Measurements from ENCODE around the gene PAX8.
"Not testable (repeated sequence)": the region's sequence is repeated elsewhere in the genome, so short reads cannot be mapped to it uniquely, and the experiment has no call there.

PAX8 gene

DNA sequence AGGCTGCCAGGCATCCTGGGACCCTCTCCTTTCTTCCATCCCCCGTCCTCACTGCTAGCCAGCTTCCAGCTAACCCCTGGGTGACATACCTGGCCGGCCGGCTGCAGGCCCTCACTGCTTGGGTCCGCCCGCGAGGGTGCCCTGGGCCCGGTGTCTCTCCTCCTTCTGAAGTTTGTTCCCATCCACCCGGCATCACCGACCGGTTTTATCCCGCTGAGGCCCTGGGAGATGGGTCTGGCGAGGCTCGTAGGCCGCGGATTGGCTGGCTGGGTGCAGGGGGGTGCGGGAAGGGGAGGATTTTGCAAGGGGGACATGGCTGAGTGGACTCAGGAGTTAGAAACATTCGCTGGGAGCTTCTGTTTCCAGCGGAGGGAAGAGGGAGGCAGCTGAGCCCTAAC is at the start of gene PAX8:
Gene PAX8 (minus strand): TSS at position 180 of the 398 bp plus-strand sequence. CDS start 527 bp downstream, outside the sequence.
- no peak for DNase-seq (ENCODE audit: low spot score)

DNA sequence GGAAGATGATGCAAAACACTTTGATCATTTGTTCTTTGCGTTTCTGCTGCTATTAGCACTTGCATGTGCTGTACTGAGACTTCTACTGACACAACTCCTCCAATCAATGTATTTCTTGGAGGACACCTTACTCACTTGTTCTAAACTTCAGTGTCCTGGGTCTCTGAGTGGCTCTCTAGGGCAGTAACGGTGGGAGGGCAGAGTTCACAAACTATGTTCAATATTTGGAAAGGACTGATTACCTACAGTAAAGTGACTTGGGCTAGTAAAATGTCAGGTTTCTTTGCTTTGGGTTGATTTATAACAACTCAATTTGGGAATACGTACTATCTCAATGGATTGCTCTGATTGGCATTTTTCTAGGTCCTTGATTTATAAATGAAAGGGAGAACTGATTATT is 49.3 kb upstream of the PAX8 start:
- DNase-seq (ENCODE audit: low spot score) = no peak

DNA sequence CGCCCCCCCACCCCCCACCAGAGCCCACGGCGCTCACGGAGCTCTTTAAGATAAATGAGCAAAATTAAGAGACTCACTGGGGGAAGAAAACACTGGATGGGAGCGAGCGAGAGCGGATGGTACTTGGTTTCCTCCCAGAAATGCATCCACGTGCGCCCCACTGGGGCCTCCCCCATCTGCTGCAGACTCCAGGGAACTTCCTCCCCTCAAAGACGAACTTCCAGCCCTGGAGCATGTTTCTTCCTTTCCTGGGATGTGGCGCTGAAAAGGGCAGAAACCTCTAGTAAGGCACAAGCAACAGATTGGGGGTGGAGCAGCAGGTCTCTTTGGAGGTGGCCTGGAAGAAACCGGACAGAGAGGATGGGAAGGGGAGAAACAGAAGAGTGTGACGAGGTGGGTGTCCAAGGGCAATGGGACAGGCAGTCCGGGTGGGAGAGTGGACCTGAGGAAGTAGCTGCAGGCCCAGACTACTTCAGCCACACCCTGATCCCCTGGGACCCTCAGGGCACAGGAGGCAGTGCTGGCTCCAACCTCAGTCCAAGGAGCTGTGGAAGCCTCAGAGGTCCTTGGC is 46.5 kb upstream of the PAX8 start:
- DNase-seq (ENCODE audit: low spot score) = not testable (repeated sequence)

DNA sequence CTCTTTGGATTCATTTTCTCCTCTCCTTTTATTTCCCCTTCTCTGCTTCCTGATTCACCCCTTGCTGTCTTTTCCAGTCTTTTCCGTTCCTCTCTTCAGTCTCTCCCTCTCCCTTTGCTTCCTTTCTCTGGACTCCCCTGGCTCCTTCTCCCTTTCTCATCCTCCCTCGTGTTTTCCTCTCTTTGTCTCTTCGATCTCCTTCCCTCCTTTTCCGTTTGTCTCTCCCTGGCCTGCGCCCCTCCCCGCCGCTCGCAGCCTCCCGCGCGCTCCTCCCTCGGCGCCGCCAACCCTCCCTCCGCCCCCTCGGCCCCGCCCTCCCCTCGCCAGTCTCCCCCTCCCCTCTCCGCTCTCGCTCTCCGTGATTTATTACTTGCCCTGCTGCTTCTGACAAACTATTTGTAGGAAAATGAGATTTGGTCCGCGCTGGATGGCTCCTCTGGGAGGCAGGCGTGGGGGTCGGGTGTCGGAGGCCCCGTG is 46.0 kb upstream of the PAX8 start:
- peak; percentile 1 for DNase-seq (ENCODE audit: low spot score)

DNA sequence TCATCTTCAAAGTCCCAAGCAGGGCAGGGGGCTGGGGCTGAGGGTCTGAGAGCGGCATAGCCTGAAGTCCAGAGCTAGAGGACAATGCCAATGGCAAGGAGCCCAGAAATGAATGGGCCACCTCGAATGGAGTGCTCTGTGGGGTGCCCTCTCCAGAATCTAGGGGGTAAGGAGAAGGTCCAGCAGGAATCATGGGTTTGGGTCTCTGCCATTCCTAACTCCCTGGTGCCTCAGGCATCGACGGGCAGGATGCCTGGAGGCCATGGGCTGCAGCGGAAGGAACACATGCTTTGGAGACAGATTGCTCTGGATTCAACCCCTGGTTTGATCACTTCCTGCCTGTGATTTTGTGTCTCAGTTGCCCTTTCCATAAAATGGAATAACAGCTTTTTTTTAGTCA is 44.4 kb upstream of the PAX8 start:
- not testable (repeated sequence) for DNase-seq (ENCODE audit: low spot score)

DNA sequence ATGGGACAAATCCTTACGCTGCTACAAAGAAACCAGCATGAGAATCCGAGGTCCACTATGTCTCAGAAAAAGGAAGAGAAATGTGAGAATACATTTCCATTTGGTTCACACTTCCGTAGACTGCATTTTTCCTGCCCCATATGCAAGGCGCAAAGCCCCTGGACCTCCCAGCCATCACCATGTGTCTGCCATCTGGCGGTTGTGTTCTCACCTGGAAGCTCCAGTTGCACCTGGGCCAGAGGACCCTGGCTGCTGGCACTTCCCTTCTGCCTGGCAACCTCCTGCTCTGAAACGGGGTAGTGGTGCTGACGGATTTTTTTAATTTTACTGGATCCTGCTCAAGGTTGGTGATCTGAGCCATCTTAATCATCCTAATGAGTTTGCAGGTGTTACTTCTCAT is 41.4 kb upstream of the PAX8 start:
- not testable (repeated sequence) for DNase-seq (ENCODE audit: low spot score)

DNA sequence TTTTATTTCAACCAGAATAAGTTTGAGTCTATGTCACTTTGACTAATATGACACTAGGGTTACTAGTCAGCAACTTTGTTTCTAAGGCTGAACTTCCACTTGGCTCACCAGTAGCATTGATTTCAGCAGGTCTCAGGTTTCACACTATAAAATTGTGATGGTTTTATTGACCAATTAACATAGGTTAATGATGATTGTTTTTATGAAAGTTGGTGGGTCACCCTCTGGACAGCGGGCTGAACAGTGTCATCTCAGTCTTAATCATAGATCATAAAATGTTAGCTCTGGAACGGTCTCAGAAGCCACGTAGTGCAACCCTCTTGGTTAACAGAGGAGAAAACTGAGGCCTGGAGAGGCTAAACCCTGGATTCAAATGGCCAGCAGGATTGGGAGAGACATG is 40.2 kb upstream of the PAX8 start:
- not testable (repeated sequence) for DNase-seq (ENCODE audit: low spot score)

DNA sequence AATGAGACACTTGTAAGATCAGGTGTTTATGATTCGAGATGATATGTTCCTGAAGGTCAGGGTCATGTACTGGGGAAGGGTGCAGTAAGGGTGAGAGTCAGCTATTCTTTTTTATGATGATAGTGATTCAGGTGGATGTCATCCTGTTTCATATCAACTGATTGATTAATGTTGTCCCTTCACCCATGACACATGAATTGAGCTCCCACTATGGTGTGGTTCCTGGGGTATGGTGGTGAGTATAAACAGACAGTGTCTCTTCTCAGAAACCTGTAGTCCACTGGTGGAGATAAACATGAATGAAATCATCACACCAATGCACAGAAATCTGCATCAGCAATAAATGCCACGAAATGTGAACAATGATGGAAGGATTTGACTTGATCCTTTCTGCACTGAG is 37.4 kb upstream of the PAX8 start:
- DNase-seq (ENCODE audit: low spot score) = no peak

DNA sequence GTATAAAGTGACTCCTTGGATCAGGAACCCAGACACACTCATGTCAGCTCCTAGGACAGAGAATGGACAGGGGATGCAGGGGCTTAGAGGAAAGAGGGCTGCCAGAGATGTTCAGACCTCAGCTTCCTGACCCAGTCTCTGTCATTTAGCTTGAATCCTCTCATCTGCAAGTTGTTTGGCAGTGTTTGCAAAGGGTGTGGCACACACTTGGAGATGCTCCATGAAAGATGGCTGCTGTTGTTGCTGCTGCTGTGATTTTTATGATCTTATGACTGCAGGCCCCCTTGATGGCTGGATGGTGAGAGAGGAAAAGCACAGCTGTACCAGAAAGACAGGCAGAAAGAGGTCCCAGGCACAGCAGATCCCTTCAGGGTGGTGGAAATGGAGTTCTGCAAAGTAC is 35.9 kb upstream of the PAX8 start:
- DNase-seq (ENCODE audit: low spot score) = not testable (repeated sequence)

DNA sequence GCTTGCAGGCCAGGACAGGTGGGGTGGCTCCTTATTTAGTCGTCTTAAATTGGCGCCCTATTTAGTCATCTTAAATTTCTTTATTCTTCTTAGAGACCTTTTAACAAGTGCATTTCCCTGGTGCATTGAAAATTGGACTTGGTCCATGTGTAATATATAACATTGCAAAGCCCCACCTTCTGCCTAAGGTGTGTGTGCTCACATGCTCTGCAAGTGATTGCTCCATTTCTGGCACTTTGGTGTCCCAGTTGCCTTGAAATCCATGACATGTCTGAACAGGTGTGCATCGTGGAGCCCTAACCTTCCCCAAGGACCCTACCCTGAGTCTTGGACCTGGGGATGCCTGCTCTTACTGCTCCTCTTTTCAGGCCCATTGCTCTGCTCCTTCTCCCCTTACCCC is 35.5 kb upstream of the PAX8 start:
- DNase-seq (ENCODE audit: low spot score) = not testable (repeated sequence)

DNA sequence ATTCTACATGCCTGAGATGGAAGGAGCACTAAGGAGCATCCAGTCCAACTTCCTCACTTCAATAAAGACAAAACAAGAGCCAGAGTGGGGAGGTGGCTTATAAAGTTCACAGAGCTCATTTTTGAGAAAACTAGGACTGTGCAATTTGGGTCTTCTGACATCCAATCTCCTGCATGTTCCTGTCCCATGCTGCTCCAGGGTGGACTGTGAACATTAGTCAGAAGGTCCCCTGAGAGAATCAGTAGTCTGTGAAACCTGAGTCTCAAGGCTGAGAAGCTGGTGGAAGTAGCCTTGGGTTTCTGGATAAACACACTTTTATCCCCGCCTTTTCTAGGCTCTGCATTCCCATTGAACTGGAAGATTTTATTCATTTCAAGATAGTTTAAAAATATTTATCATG is 33.1 kb upstream of the PAX8 start:
- DNase-seq (ENCODE audit: low spot score) = not testable (repeated sequence)

DNA sequence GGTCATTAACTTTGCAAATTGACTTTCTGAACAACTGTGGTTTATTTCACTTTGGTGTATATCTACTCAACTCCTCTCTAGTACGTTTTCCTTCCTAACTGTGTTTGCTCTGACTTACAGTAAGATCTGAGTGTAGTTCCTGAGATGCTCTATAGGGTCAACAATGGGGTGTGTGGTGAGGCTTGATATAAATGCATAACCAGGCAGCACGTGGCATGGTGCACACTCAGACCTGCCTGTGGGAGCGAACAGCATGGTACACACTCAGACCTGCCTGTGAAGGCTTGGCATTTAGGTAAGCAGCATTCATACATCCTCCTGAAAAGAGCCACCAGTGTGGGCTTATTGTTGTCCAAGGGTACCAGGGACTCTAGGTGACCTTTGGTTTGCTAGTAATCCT is 32.5 kb upstream of the PAX8 start:
- not testable (repeated sequence) for DNase-seq (ENCODE audit: low spot score)

DNA sequence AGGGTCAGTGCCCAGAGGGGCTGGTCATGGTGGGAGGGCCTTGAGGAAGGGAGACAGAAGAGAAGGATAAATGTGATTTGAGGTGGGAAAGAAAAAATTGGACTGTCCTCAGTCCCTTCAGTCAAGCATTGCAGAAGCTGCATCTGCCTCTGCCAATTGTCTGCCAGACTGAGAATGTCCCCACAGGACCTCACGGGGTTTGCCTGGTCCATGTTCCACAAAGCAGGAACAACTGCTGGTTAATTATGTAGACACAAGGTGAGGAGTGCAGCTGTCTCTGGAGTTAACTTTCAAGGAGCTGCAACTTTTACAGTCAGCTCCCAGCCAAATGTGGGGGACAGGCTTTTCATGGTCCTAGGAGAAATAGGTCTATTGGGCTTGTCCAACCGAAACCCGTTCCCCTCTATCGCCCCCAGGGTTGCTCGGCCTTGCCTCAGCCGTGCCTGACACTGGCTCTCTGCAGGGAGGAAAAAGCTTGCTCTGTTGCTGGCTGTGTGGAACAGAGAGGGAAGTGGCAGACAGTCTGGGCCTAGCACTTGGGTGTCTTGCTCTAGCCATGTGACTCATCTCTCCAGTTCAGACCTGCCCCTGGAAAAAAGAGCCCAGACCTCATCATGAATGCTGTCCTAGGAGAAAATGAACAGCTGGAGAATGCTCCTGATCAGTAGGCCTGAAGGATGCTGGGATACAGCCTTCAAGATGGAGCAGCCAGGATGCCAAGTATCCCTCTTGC is 31.1 kb upstream of the PAX8 start:
- DNase-seq (ENCODE audit: low spot score) = no peak

DNA sequence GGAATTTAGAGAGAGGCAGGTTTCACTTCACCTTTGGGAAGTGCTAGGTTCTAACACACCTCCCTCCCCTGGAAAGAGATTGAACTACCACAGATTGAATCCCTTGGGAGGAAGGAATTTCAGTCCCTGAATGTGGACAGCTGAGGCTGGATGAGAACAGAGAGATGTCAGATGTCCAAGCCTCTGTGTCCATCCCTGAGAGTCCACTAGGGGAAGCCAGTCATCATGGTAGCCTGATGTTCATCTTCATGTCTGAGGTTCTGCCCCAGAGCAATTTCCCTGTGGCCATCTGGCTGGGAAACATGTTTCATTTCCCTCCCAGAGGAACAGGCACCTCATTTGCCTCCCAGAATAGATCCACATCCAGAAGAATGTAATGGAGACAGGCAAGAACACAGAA is 30.1 kb upstream of the PAX8 start:
- not testable (repeated sequence) for DNase-seq (ENCODE audit: low spot score)

DNA sequence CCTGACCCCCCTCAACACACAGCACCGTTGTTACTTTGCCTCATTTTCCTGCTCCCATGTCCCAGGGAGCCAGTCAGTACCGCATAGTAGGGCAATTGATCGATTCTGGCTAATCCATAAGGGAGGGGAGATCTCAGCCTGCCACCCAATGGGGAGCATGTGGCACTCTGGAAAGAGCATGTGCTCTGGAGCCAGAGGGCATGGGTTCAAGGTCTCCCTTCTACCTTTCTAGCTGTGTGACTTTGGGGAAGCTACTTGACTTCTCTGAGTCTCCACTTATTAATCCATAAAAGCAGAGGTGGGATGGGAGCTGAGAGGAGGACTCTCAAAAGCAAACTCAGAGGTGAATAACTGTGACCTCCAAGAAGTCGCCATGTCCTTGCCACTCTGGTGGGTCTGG is 27.5 kb upstream of the PAX8 start:
- DNase-seq (ENCODE audit: low spot score) = not testable (repeated sequence)

DNA sequence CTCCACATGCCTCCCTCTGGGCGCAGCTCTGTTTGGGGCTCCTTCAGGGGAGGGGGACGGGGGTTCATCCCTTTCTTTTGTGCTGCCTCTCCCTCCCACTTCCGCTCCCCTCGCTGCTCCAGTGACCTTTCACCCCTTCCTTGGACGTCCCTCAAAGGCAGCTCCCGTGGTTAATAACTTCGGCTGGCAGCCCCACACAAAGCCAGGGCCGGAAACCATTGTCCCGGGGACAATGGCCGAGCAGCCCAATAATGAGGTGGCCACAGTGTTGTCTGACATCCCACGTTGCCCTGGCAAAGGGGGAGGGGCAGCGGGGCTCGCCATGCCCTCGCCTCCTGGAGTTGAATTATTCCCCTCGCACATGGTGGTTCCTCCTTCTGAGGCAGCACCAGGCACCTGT is 27.0 kb upstream of the PAX8 start:
- DNase-seq (ENCODE audit: low spot score) = not testable (repeated sequence)

DNA sequence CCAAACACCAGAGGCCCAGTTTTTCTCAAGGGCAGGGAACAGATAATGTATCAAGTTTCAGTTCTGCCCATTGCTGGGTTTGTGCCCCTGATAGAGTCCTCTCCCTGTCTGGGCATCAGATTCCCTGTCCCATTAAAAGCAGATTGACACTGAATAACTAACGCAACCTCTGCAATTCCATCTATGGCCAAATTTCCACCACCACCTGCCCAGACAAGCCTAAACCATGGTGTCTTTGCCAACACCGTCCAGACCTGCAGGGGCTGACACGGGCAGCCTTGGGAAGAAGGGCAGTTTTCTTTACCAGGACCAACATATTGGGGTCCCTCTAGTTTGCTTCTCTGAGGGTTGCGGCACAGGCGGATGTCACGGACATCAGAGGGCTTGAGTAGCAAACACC is 26.4 kb upstream of the PAX8 start:
- no peak for DNase-seq (ENCODE audit: low spot score)

DNA sequence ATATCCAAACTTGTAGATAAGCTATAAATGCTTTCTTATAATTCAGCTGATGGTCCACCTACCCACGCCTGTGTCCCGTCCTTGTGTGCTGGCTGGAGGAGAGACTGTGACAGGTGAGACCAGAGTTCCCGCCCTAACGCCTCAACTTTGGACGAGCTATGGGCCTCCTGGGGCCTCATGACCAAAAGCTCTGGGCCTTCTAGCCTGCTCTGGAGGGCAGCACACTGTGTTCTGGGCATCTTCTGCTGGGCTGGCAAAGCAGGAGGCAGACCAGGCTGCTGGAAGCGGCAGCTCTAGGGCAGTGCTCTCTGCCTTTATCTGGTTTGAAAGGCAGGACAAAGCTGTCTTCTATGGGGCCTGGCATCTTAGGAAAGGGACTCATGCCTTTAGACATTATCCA is 26.0 kb upstream of the PAX8 start:
- DNase-seq (ENCODE audit: low spot score) = no peak

DNA sequence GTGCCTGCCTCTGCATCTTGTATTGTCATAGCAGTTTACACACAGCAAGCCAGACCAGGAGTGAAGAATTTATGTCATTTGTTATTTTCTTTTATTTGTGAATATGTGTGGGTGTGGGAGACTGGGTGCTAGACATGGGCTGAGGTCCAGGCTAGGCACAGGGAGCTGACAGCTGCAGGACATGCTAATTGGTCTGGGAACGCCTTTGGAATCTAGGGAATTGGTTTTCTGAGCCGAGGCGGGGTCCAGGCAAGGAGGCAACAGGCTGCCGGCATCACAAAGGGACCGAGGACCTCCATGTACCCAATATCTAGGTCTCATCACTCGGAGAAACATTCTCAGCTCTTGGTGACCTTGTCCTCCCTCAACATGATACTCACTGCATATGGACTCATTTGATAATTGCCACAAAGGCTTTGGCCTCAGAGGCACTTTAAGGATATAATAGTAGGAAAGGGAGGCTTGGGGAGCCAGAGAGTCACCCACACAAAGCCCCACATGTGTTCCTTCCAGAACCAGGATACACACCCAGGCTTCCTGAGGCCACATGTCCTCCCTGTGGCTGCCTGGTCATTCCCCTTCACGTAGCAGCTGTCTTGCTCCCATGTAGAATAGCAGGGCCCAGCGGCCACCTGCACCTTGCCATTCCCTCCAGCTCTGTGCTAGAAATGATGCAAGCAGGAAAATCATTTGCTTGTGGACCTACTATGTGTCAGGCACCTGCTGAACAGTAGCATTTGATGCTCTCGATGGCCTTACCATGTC is 23.7 kb upstream of the PAX8 start:
- DNase-seq (ENCODE audit: low spot score) = not testable (repeated sequence)

DNA sequence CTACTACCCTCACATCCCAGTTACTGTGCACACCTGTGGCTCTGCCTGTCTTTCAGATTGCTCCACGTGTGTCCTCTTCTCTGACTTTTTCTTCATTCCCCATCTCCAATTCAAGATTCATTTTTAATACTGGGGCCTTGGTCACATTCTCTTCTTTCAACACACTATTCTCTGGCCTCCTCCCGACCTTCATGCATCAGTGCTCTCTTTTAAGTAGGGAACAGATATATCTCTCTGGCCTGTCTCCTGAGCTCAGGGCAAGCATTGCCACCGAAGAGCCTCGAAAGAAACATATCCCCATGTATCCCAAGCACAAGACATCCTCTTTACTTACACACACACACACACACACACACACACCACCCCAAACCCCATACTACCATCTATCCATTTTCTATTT is 21.6 kb upstream of the PAX8 start:
- DNase-seq (ENCODE audit: low spot score) = no peak

DNA sequence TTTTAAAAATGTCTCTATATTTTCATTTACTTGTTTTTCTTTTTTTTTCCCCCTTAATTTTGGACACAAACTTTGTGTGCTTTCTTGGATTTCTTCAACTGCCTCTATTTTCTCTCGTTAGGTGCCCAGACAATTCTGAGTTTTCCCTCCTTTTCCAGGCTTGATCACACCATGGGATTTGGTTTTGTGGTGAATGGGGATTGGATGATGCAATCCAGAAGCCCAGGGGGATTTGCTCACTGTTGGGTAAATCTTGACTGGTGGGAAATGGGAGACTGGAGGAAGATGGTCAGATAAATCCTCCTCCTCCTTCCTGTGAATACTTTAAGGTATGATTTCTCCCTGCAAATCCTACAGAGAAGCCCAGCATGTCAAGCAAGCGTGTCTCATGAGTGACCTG is 19.5 kb upstream of the PAX8 start:
- no peak for DNase-seq (ENCODE audit: low spot score)

DNA sequence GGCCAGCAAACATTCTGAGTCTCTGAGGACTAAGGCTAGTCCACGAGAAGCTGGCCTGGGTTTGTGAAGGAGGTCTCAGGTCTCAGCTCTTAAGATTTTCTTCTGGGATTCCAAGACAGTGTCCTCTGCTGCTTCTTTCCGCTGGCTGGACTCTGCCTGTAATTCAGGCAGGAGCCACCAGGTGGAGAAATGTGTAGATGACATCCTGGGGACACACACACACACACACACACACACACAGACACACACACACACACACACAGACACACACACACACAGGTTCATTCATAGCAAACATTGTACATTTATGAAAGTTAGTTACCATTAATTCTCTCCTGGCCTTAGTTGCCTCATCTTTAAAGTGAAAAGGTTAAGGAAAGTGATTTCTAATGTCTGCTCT is 18.9 kb upstream of the PAX8 start:
- peak; percentile 16 for DNase-seq (ENCODE audit: low spot score)

DNA sequence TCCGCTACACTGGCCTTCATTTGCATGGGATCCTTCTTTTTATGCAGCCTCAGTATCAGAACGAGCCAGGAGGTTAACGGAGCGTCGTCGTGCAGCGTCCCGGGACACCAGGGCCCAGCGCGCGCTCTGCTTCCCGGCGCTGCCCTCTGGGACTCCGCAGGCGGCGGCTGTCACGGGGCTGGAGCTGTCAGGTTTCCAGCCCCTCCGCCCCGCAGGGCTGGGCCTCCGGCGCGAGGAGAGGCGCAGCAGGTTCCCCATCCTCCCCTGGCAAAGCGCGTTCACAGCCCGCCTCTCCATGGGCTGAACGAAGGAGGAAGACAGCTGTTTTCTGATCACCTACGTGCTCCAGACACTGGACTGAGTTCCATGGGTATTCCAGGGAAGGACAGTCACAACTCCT is 12.5 kb upstream of the PAX8 start:
- no peak for DNase-seq (ENCODE audit: low spot score)
